ENCODE data around the gene IARS2.
"Not testable (repeated sequence)": the region's sequence is repeated elsewhere in the genome, so short reads cannot be mapped to it uniquely, and the experiment has no call there.

Gene IARS2

GRCh38 chr1:220112600-220112999 lies 18.7 kb downstream of the IARS2 start:
- DNase-seq (ENCODE audit: low read depth), result not testable (repeated sequence)

GRCh38 chr1:220113136-220113695 lies 19.3 kb downstream of the IARS2 start:
- DNase-seq (ENCODE audit: low read depth), result no peak

- no peak for DNase-seq (ENCODE audit: low read depth)
Measured at GRCh38 chr1:220119043-220119512, 25.1 kb downstream of the IARS2 start.

- no peak for DNase-seq (ENCODE audit: low read depth)
Measured at GRCh38 chr1:220121791-220122530, 28.0 kb downstream of the IARS2 start.

- no peak for DNase-seq (ENCODE audit: low read depth)
Measured at GRCh38 chr1:220123066-220123465, 29.1 kb downstream of the IARS2 start.

GRCh38 chr1:220123889-220124288 lies 30.0 kb downstream of the IARS2 start:
- no peak for DNase-seq (ENCODE audit: low read depth)

GRCh38 chr1:220124542-220124941 lies 30.6 kb downstream of the IARS2 start:
- DNase-seq (ENCODE audit: low read depth), result no peak

- DNase-seq (ENCODE audit: low read depth), result no peak
Measured at GRCh38 chr1:220127076-220127475, 33.1 kb downstream of the IARS2 start.

GRCh38 chr1:220129479-220130210 lies 35.7 kb downstream of the IARS2 start:
- DNase-seq (ENCODE audit: low read depth), result no peak

- no peak for DNase-seq (ENCODE audit: low read depth)
Measured at GRCh38 chr1:220135755-220136154, 41.8 kb downstream of the IARS2 start.

GRCh38 chr1:220137019-220137786 lies 43.3 kb downstream of the IARS2 start:
- no peak for DNase-seq (ENCODE audit: low read depth)

- no peak for DNase-seq (ENCODE audit: low read depth)
Measured at GRCh38 chr1:220139966-220140365, 46.0 kb downstream of the IARS2 start.

- no peak for DNase-seq (ENCODE audit: low read depth)
Measured at GRCh38 chr1:220144051-220144450, 50.1 kb downstream of the IARS2 start.

- DNase-seq (ENCODE audit: low read depth), result no peak
Measured at GRCh38 chr1:220149742-220150141, 55.8 kb downstream of the IARS2 start.

GRCh38 chr1:220151454-220151853 lies 57.5 kb downstream of the IARS2 start:
- DNase-seq (ENCODE audit: low read depth), result no peak

GRCh38 chr1:220153147-220153546 lies 59.2 kb downstream of the IARS2 start:
- no peak for DNase-seq (ENCODE audit: low read depth)

GRCh38 chr1:220156620-220157146 lies 62.8 kb downstream of the IARS2 start:
- DNase-seq (ENCODE audit: low read depth), result no peak

- DNase-seq (ENCODE audit: low read depth), result no peak
Measured at GRCh38 chr1:220157738-220158137, 63.8 kb downstream of the IARS2 start.

GRCh38 chr1:220158530-220158929 lies 64.6 kb downstream of the IARS2 start:
- DNase-seq (ENCODE audit: low read depth), result not testable (repeated sequence)

GRCh38 chr1:220159041-220159440 lies 65.1 kb downstream of the IARS2 start:
- DNase-seq (ENCODE audit: low read depth), result no peak

GRCh38 chr1:220160027-220160426 lies 66.1 kb downstream of the IARS2 start:
- DNase-seq (ENCODE audit: low read depth), result no peak

- no peak for DNase-seq (ENCODE audit: low read depth)
Measured at GRCh38 chr1:220164116-220164515, 70.2 kb downstream of the IARS2 start.
